Uterine smooth muscle cell (primary cell): ENCODE measurements around the gene WDR91. TPM values are rescaled to one million over a fixed set of nuclear protein-coding genes. Genes with fewer than 3 reads are reported as not detected.

Experiments used
- total RNA-seq: library from RNA; depleted of rRNA; stranded (reverse); fragments of >200 nt; gene quantifications from 2 replicates; pipeline ENCODE4 v1.2.3, GENCODE V29; 2014

The WDR91 gene
- total RNA-seq: 6.8 and 6.9 TPM in 2 replicates

DNA sequence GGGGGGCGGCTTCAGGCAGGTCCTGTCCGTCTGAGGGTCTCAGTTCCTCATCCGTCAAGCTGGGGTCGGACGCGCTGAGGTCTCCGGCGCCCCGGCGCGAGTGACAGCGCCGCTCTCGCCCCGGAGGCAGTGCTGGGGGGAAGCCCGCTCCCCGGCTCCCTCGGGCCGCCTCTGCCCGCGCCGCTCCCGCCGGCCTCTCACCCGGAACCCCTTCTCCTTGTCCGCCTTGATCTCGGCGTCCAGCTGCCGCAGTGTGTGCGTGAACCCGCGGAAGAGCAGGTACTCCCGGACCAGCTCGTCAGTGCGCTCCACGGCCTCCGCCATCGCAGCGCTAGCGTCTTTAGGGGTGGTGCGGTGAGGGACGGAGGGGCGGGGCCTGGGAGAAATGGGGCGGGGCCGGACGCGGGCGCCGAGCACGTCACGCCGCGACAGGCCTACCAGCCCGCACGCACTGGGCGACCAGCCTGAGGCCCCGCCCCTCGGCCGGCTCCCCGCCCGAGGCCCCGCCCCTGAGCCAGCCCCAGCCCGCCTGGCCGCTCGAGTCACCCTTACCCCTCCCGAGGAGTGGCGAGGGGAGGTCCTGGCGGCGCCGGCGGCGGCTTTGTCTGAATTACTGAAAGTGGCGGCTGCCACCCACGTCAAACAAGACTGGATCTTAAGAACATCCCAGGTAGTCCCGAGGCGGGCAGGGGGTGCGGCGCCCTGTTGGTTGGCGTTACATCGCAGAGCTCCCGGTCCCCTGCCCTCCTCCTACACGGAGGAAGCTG, at the start of gene WDR91:
Gene WDR91 (minus strand): TSS at position 348 of the 767 bp plus-strand sequence. CDS start 24 bp downstream, at position 324.

DNA sequence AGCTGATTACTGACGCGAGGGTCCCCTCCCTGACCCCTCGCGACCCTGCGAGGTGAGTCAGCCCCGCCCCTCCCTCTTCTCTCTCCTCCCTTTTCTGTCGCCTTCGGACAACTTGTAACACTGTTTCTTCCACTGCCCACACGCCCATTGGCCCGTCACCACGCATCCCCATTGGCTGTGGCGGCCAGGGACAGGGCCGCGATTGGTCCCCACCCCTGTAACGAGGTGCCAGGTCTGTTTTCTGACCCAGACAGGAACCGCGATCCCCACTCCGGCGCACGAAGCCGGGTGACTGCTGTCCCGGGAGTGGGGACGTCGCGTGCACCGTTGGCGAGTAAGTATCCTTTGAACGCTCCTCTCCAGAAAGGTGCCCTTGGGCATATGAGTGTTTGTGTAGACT, 22.2 kb upstream of the WDR91 start, which contains the start of gene STRA8:
Gene STRA8 (plus strand): TSS at position 269 of the 400 bp plus-strand sequence. CDS start 6,687 bp downstream, outside the sequence.

DNA sequence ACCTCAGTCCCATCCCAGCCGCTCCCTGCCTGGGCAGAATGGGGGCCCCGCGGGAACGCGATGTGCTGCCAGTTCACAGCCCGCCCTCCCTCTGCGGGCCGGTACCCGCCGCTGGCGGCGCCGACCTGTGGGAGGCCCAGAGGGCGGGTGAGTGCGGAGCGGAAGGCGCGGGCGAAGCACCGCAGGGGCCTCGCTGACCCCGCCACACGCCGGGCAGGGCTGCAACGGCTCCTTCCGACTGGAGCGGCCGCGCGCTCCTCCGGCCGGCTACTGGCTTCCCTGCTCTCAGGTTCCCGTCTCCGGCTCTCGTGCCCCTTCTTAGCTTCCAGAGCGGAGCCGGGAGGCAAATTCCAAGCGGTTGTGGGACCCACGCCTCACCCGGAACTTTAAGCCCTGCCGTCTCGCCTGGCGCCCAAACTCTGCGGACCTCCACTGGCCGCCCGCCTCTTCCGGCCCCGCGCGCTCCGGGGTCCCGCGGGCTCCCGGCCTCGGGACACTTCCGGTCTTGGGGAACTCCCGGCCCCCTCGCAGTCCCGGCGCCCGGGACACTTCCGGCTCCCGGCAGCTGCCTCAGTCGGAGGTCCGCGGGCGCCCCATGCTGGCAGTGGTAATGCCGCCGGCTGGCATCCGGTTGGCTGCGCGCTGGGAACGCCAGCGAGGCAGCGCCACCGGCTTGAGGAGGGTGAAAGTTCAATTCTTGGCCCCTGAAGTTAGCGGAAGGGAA, 40.9 kb downstream of the WDR91 start, which contains the start of gene CYREN:
Gene CYREN (minus strand): TSS at position 434 of the 724 bp plus-strand sequence. CDS start 1,785 bp downstream, outside the sequence.

DNA sequence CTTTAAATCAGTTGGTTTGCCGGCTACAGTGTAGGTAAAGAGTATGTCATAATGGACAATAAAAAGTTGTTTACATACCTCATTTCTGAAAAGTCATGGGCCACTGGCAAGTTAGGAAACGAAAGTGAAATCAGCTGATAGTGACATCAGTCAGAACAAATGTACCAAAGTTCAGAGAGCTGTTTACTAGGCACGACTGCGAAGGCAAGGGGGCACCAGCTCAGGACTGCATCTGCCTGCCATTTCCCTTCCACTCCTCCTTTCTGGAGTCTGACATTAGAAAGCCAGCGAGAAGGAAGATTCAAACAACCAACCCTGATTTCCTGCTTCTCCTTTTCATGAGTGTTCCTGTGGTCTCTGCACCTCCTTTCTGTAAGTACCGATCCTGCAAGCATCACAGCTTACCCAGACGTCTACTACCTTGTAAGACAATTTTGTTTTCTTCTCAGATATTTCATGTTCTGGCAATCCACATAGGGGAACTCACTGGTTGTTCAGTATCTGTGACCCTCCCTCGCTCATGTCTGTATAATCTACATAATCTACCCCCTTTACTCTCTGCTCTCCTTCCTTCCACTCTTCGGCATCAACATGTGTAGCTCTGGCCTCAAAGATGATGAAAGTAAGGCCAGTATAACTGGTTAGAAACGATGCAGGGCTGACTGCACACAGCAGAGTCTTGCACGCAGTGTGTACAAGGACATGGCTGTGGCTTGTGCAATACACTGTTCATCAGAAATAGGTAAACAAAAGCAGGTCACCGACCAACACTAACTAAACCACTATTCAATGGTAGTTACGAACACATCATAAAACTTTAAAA, 63.2 kb downstream of the WDR91 start, which contains the start of gene TMEM140:
Gene TMEM140 (plus strand): TSS at position 174 of the 823 bp plus-strand sequence. CDS start 16,370 bp downstream, outside the sequence.

Other genes with a start within 250 kb of the WDR91 start
- 0.89 and 1.00 TPM in 2 replicates for gene AGBL3, start 225.0 kb downstream of the WDR91 start, total RNA-seq
- gene TMEM140, start 63.5 kb downstream of the WDR91 start, total RNA-seq: 6.2 and 11.1 TPM in 2 replicates
- 35.4 and 44.6 TPM in 2 replicates for gene CYREN, start 40.8 kb downstream of the WDR91 start, total RNA-seq
- gene STRA8, start 22.3 kb upstream of the WDR91 start, total RNA-seq: not detected in 2 replicates